Hindlimb muscle (tissue), 1 donor: Measurements from ENCODE around the gene SMIM10L2A. TPM values are rescaled to one million over a fixed set of nuclear protein-coding genes. Genes with fewer than 3 reads are reported as not detected.
"Not testable (repeated sequence)": the region's sequence is repeated elsewhere in the genome, so short reads cannot be mapped to it uniquely, and the experiment has no call there.

Source experiments
- DNase-seq: peaks from one replicate; pipeline ENCODE4 v3.0.0-alpha.2; 2013
- polyA plus RNA-seq: library from polyadenylated mRNA; unstranded; fragments of 120-200 nt; gene quantifications from one replicate; pipeline ENCODE4 v1.2.1, GENCODE V29; 2013; ENCODE audit not compliant: insufficient read length

The SMIM10L2A gene
- 2.6 TPM for polyA plus RNA-seq

- DNase-seq, result no peak
These were observed at the start of gene SMIM10L2A for GRCh38 chrX:135421932-135422809. Gene SMIM10L2A, plus strand, starts transcription at chrX:135421944. Its CDS starts 188 bp downstream, at chrX:135422132.

DNA sequence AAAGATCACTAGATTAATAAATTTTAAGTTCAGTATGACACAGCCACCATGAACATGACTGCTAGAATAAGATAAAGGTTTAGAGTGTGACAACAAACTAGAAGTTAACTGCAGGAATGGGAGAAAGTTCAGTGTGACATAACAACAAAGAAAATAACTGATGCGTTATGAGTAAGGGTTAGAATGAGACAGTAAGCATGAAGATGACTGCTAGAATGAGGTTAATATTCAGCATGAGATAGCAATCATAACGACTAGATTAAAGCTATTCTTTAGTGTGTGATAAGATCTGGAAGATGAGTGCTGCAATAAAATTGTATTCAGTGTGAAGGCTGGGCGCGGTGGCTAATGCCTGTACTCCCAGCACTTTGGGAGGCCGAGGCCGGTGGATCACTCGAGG, 48.4 kb upstream of the SMIM10L2A start:
- no peak for DNase-seq

DNA sequence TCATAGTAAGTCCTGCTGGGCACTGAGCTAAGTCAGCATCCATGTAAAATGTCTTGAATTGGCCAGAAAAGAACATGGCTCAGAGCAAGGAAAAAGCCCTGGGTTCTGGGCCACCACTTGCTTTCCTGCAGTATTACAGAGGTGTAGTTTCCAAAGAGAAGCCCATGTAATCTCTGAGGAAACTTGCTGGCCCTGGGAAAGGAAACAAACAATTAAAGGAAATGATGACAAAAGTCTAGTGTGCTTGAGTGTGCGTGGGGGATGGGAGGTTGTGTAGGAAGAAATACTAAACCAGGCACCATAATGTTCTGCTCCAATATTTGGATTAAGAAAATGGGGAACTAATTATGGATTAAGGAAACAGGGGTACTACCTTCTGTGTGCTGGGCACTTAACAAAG, 39.5 kb upstream of the SMIM10L2A start:
- no peak for DNase-seq

- DNase-seq, result no peak
These were observed 38.5 kb upstream of the SMIM10L2A start for GRCh38 chrX:135383249-135383648.

DNA sequence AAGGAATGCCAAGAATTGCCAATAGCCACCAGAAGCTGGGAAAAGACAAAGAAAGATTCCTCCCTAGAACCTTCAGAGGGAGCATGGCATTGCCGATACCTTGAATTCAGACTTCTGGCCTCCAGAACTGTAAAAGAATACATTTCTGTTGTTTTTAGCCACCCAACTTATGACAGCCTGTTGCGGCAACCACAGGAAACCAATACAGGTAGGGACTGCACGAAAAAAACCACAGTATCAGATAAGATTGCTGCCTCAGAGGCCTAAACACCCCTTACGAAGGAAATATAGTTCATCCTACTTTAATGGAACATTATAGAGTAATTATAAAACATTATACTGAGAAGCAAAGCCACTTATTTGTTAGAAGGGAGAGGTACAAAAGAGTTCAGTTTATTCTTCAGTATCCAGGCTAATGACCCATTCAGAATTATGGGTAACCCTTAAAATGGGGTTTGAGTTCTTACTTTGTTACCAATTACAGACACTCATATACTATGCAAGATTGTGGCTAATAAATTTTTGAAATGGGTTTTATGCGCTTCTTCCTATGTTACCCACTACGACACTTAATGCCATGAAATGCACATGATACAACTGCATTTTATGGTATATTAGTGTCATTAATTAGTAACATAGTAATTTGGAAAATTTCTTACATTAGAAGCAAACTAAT, 37.4 kb upstream of the SMIM10L2A start:
- DNase-seq, result no peak

DNA sequence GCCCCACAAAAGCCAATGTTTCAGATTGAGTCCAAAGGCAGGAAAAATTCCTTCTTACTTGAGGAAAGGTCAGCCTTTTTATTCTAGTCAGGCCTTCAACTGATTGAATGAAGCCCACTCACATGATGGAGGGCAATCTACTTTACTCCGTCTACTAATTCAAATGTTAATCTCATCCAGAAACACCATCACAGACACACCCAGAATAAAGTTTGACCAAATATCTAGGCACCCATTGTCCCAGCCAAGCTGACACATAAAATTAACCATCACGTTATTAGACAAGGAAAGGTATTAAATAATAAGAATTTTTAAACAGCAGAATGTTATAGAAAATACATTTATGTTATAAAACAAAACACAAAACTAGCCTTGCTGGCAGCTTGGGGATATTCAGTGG, 32.9 kb upstream of the SMIM10L2A start:
- no peak for DNase-seq

- no peak for DNase-seq
These were observed 32.5 kb upstream of the SMIM10L2A start for GRCh38 chrX:135389243-135389642.

- DNase-seq, result no peak
These were observed 32.0 kb upstream of the SMIM10L2A start for GRCh38 chrX:135389717-135390116.

DNA sequence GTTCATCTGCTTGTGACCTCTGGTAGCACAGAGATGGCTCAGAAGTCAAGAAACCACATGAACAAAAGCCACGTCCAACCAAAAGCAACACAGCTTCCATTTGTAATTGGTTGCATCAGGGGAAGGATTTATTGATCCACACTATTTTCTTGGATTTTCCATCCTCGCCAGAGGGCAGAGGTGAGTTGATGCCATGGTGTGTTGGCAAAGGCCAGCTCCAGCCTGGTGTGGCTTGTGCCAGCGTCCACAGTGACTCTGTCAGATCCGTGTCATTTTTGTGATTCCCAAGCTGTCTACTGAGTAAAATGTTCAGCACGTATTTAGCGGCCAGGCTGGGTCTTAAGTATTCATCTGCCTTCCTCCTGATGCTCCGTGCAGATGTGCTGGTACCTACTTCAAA, 30.0 kb upstream of the SMIM10L2A start:
- no peak for DNase-seq

GRCh38 chrX:135393051-135393450, 28.7 kb upstream of the SMIM10L2A start:
- no peak for DNase-seq

- no peak for DNase-seq
These were observed 26.7 kb upstream of the SMIM10L2A start for GRCh38 chrX:135395064-135395463.

DNA sequence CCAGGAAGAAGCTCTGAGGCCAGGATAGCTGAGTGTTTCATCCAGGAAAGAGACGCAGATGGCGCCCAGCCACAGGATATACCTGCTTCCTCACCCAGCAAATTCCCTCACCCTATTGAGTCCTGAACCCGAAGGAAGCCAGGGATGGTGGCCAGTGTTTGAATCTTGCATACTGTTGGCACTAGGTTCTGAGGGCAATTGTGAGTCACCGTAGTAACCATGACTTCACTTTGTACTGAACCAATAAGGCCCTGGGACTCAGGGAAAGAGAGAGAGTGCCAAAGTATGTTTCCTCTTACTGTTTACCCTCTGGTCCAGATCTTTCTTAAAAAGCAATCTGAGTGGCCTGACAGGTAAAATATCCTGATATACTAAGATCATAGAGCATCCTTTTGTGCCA, 25.6 kb upstream of the SMIM10L2A start:
- DNase-seq, result no peak

DNA sequence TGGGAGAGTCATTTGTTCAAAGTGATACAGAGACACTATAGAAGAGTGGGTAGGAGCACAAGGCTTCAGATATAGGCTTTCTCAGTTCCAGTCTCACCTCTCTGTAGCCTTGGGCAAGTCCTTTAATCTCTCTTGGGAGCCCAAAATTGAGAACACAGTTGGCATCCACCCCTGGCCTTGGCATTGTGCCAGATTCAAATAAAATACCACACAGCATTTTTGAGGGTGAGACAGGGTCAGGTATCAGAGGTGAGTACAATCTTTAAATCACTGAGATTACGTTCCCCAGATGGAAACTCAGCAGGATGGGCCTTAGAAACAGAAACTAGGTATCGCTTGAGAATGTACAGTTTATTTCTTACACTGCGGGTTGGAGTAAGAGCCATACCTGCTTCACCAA, 25.2 kb upstream of the SMIM10L2A start:
- no peak for DNase-seq

- DNase-seq, result no peak
These were observed 24.1 kb upstream of the SMIM10L2A start for GRCh38 chrX:135397652-135398051.

DNA sequence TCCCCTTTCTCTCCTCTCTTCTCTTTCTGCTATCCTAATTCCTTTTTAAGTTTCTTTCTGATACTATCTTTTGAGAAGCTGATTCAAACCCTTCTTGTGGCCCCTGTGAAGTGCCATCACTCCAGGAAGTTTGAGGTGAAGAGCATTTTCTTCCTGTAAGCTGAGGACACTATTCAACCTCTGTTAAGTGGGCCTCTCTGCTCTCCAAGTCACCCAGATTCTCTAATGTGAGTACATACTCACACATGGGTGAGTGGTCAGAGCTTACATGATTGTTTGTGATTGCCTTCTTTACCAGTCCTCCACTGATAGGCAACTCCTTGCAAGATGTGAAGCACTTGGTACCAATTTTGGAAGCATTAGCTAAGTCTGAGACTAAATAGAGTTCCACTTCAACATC, 18.4 kb upstream of the SMIM10L2A start:
- DNase-seq, result no peak

GRCh38 chrX:135406428-135406827, 15.3 kb upstream of the SMIM10L2A start:
- DNase-seq, result not testable (repeated sequence)

DNA sequence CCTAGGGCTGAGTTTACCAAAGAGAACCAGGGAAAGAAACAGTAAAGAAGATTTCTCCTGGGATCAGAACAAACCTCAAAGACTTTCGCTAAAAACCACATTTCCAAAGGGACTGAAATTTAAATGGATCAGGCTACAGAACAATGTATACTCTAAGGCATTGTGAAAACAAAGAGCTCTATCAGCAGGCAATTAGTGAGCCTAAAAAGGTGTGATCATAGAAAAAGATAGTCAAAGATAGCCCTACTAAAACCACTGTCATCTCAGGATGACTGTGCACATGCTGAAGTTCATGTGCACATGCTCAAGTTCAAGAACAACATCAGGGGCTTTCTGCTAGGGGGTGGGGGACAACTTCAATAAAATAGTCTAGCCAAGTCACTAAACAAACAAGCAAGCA, 12.9 kb upstream of the SMIM10L2A start:
- no peak for DNase-seq

- no peak for DNase-seq
These were observed 10.7 kb upstream of the SMIM10L2A start for GRCh38 chrX:135410861-135411627.

DNA sequence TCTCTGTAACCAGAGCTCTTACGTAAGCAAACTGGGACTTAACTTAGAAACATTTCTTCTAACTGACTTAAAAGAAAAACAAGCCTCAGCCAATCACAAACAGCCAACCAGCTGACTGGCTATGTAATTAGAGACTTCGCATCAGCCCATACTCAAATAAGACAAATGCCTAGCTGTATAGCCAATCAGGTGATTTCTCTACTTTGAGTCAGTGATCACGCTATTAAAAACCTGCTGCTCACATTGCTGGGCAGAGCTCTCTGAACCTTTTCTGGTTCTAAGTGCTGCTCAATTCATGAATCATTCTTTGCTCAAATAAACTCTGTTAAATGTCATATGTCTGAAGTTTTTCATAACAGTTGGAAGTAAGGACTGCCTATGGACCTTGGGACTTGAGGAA, 9.9 kb upstream of the SMIM10L2A start:
- no peak for DNase-seq

GRCh38 chrX:135416546-135416945, 5.2 kb upstream of the SMIM10L2A start:
- no peak for DNase-seq

DNA sequence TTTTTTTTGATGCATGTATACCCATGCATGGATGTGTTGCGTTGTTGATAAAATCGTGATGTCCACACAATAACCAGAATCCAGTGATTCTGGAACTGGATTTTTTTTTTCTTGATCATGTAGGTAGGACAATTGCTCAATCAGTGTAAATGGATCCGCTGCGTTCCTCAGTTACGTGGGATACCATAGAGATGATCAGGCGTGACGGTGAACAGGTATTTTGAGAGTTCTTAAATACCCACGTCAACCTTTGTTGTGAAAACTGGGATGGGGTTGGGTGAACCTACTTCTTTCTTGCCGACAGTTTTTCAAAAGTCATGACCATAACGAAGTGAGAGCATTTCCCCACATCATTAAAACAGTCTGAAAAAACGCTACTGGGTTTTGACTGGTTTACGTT, 913 bp upstream of the SMIM10L2A start:
- no peak for DNase-seq

DNA sequence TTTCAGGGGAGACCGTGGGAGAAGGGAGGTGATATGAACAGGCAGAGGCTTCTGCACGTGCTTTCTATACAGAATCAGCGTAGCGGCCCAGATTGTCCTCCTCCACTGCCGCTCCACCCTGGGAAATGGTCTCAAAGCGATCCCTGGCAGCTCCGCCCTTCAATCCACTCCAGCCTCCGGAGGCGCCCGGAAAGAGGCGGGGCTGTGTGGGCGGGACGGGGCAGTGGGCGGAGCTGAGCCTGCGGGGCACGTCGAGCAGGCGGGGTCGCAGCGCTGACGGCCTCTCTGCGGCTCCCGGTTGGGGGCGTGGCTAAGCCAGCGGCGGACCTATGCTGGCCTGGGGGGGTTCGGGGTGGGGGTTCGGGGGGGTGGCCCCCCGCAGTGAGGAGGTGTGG, 210 bp upstream of the SMIM10L2A start:
- DNase-seq, result peak; percentile 75

- DNase-seq, result not testable (repeated sequence)
These were observed 1.0 kb downstream of the SMIM10L2A start for GRCh38 chrX:135422810-135423168.
